Breast epithelium (tissue), 4 donors: ENCODE measurements around the gene ST8SIA6. TPM values are rescaled to one million over a fixed set of nuclear protein-coding genes. Genes with fewer than 3 reads are reported as not detected.
A peak's percentile ranks its signal among the peaks of the same experiment; 100 is the strongest.

Experiments
- DNase-seq, 2 donors: peaks; one replicate each; pipeline ENCODE4 v3.0.0-alpha.2; 2019; ENCODE audit warnings: low spot score in 2 of 2
- H3K27ac ChIP-seq, 2 donors: fragments of 200-600 bp; sonication (generic) in 1 of 2; one replicate each; pipeline ENCODE4 v1.5.1; 2016 to 2019; ENCODE audit warnings: mild to moderate bottlenecking in 1 of 2
- H3K27me3 ChIP-seq, 2 donors: fragments of 200-600 bp; sonication (generic) in 1 of 2; one replicate each; pipeline versions ENCODE4 v1.5.1 to v1.6.0; 2017 to 2019; ENCODE audit warnings: control low read depth in 1 of 2, mild to moderate bottlenecking in 1 of 2
- H3K36me3 ChIP-seq: fragments of 200-600 bp; one replicate; pipeline ENCODE4 v1.5.1; 2019
- H3K4me1 ChIP-seq, 2 donors: fragments of 200-600 bp; sonication (generic); one replicate each; pipeline ENCODE4 v1.5.1; 2016 to 2019; ENCODE audit warnings: control low read depth in 1 of 2
- H3K4me3 ChIP-seq, 3 donors: fragments of 200-600 bp; sonication (generic); 1 replicate in 2 of 3; 2 replicates in 1 of 3; pipeline ENCODE4 v1.5.1; 2016 to 2019; ENCODE audit warnings: mild to moderate bottlenecking in 3 of 3, moderate library complexity in 2 of 3
- H3K9me3 ChIP-seq, 2 donors: fragments of 200-600 bp; sonication (generic) in 1 of 2; one replicate each; pipeline ENCODE4 v1.5.1; 2016 to 2019; ENCODE audit warnings: control low read depth in 1 of 2
- POLR2A ChIP-seq: fragments of 450-650 bp; IDR thresholded peaks from one replicate; pipeline ENCODE4 v1.6.1; 2016; ENCODE audit warnings: antibody characterized with exemption, mild to moderate bottlenecking, moderate library complexity
- POLR2AphosphoS5 ChIP-seq, 3 donors: sonication (generic); formaldehyde crosslinking; IDR thresholded peaks; one replicate each; pipeline ENCODE4 v1.6.1; 2017; ENCODE audit warnings: antibody characterized with exemption in 3 of 3
- intact Hi-C: fragments of 100-400 bp; cut with DNase I; formaldehyde crosslinking; loops from one replicate; pipeline ENCODE4 v1.15.1; 2023; ENCODE audit warnings: low total_unique reads
- total RNA-seq, 3 donors: library from RNA; depleted of rRNA; stranded (reverse); fragments of >200 nt; gene quantifications; one replicate each; pipeline ENCODE4 v1.1.0, GENCODE V29; 2016
- TF ChIP-seq, protein P1 (sequence below), 3 donors: fragments of 450-650 bp; IDR thresholded peaks; one replicate each; pipeline ENCODE4 v1.5.1; 2016 to 2017; ENCODE audit warnings: antibody characterized with exemption in 3 of 3, mild to moderate bottlenecking in 3 of 3, moderate library complexity in 3 of 3

The ST8SIA6 gene
- total RNA-seq, 3 donors from 2014 or later, result 1.3 to 32.1 (median 18.4) TPM

DNA sequence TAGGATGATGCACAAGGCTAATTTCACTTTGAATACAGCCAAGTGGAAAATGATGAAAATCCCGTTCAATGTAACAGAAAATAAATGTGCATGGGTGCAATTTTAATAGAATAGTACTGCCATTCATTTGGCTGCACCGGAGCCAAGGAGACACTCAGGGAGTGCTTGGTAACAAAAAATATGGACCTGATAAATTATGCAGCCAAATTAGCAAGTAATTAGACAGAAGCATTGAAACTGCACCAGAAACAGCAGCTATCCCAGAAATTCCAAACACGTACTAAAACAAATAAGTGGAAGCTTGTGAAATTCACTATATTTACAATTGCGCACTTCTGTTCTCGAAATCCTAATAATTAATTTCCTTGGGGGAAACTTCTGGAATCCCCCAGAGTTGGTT lies 31.5 kb downstream of the ST8SIA6 start:
- no peak for DNase-seq
- Histone ChIP-seq H3K27ac (no peak overlapping the region), H3K4me3 (no peak overlapping the region), H3K36me3 (no peaks in the 10 kb centered on the region), H3K27me3 (no peaks in the 10 kb centered on the region), H3K9me3 (no peaks in the 10 kb centered on the region), H3K4me1 (no peaks in the 10 kb centered on the region)
- intact Hi-C loops, result no loop called here
- TF ChIP-seq POLR2A (no peak), POLR2AphosphoS5 (IDR thresholded peaks at IDR 0.05) (no peak)
- TF ChIP-seq, protein P1, sequence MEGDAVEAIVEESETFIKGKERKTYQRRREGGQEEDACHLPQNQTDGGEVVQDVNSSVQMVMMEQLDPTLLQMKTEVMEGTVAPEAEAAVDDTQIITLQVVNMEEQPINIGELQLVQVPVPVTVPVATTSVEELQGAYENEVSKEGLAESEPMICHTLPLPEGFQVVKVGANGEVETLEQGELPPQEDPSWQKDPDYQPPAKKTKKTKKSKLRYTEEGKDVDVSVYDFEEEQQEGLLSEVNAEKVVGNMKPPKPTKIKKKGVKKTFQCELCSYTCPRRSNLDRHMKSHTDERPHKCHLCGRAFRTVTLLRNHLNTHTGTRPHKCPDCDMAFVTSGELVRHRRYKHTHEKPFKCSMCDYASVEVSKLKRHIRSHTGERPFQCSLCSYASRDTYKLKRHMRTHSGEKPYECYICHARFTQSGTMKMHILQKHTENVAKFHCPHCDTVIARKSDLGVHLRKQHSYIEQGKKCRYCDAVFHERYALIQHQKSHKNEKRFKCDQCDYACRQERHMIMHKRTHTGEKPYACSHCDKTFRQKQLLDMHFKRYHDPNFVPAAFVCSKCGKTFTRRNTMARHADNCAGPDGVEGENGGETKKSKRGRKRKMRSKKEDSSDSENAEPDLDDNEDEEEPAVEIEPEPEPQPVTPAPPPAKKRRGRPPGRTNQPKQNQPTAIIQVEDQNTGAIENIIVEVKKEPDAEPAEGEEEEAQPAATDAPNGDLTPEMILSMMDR (IDR thresholded peaks at IDR 0.05), result no peak

DNA sequence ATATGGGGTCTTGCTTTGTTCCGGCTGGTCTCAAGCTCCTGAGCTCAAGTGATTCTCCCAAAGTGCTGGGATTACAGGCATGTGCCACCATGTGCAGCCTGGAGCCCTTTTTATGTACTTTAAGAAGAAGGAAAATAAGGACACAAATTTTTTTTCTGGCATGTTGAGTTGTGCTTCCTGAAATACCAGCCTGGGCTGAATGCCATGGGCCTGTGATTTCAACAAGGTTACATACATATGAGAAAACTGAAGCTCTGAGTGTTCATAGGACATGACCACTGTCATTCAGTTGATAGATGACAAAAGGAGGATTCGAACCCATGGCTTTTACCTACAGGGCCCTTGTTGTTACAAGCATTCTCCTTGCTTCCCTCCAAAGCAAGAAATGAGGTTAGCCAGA lies 36.1 kb downstream of the ST8SIA6 start:
- intact Hi-C loops, result no loop called here
- DNase-seq, result peak in 1 of 2 donors; percentile 60
- no peaks in the 10 kb centered on the region for H3K36me3 ChIP-seq
- no peaks in the 10 kb centered on the region for H3K9me3 ChIP-seq
- TF ChIP-seq, protein P1 (IDR thresholded peaks at IDR 0.05), result no peak
- TF ChIP-seq POLR2A, result no peak
- no peak for TF ChIP-seq POLR2AphosphoS5 (IDR thresholded peaks at IDR 0.05)
- no peak overlapping the region for H3K4me3 ChIP-seq
- H3K4me1 ChIP-seq, result no peaks in the 10 kb centered on the region
- H3K27ac ChIP-seq, result peak overlapping the region in 1 of 2 donors; percentile 43
- no peaks in the 10 kb centered on the region for H3K27me3 ChIP-seq

DNA sequence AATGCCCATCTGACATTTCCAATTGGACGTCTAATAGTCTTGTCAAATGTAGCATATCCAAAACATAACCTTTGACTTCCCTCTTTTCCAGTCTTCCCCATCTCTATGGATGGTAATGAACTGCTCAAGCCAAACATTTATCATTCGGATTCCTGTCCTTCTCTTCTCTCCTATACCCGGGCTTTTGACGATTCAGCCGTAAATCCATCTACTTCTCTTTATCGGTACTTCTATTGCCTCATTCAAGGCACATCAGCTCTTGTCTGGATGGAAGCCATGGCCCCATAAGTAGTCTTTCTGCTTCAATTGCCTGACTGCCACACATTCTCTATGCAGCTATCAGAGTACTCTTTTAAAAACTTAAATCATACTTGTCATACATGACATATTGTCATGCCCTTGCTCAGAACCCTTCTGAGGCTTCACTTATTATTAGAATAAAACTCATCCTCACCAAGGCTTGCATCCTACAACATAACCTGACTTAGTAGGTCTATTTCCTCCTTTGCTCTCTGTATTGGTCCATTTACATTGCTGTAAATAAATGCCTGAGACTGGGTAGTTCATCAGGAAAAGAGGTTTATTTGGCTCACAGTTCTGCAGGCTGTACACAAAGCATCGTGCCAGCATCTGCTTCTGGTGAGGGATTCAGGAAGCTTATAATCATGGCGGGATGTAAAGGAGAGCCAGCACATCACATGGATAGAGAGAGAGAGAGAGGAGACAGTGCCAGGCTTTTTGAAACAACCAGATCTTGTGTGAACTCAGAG lies 37.8 kb downstream of the ST8SIA6 start:
- Histone ChIP-seq H3K9me3 (no peaks in the 10 kb centered on the region), H3K27me3 (no peaks in the 10 kb centered on the region), H3K27ac (no peak overlapping the region), H3K4me1 (no peaks in the 10 kb centered on the region), H3K36me3 (no peaks in the 10 kb centered on the region), H3K4me3 (no peak overlapping the region)
- TF ChIP-seq, protein P1 (IDR thresholded peaks at IDR 0.05), result no peak
- TF ChIP-seq POLR2AphosphoS5 (IDR thresholded peaks at IDR 0.05) (no peak), POLR2A (no peak)
- intact Hi-C loops, result no loop called here
- DNase-seq, result no peak

DNA sequence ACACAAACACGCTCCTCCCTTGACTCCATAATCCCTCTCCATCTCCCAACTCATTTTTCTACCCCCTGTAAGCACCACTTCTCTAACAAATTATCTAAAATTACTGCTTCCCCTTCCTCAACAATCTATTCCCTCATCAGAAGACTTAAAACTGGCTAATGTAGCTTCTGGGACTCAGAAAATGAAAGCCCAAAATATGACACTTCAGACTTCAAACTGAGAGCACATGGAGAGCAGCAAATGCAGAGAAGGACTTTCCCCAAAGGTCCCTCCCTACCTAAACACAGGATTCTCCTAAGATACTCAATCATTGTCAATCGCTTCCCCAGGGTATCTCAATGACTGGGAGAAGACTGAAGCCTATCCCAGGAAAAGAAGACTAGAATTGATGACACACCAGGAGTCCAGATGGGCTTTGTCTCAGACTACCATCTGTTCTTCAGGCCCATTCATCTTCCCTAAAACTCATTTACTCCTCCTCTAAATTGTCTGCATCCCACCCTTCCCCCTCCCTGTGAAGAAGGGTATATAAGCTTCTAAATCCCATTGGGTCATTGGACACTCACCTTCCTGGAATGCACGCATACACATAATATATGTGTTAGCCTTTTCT lies 39.2 kb downstream of the ST8SIA6 start:
- Histone ChIP-seq H3K4me1 (no peaks in the 10 kb centered on the region), H3K9me3 (no peaks in the 10 kb centered on the region), H3K27ac (no peak overlapping the region), H3K36me3 (no peaks in the 10 kb centered on the region), H3K4me3 (no peak overlapping the region), H3K27me3 (no peaks in the 10 kb centered on the region)
- DNase-seq, result no peak
- intact Hi-C loops, result no loop called here
- TF ChIP-seq, protein P1 (IDR thresholded peaks at IDR 0.05), result no peak
- TF ChIP-seq POLR2A (no peak), POLR2AphosphoS5 (IDR thresholded peaks at IDR 0.05) (no peak)

DNA sequence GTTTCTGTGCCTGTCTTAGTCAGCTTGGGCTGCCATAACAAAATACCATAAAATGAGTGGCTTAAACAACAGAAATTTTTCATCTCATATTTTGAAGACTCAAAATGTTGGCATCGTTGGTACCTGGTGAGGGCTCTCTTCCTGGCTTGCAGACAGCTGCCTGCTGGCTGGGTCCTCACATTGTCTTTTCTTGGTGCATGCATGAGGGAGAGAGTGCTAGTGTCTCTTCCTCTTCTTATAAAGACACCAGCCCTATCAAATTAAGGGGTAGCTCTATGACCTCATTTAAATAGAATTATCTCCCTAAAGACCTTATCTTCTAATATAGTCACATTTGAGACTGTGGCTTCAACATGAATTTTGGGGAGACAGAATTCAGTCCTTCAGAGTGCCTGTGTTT lies 39.9 kb downstream of the ST8SIA6 start:
- intact Hi-C loops, result no loop called here
- no peak for DNase-seq
- Histone ChIP-seq H3K36me3 (no peaks in the 10 kb centered on the region), H3K27ac (no peak overlapping the region), H3K4me3 (no peak overlapping the region), H3K9me3 (no peaks in the 10 kb centered on the region), H3K4me1 (no peaks in the 10 kb centered on the region), H3K27me3 (no peaks in the 10 kb centered on the region)
- no peak for TF ChIP-seq POLR2AphosphoS5 (IDR thresholded peaks at IDR 0.05)
